ENCODE results near the gene CDHR3.

DNA sequence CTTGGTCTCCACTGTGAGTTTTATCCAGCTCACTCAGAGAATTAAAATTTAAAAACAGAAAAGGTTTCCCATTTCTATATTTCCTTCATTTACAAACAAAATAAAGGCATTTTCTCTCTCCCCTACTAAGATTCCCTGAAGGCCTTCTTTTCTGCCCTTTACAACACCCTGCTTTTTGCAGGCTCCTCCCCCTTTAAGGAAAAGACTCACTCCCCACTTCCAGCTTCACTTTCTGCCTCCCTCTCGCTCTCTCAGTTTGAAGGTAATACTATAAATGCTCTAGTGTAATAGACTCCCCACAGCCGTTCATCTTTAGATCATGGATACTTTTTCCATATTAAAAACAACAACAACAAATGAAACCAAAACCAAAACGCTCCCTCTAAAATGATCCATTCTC, 53.3 kb downstream of the CDHR3 start:
- TF ChIP-seq, protein P1, sequence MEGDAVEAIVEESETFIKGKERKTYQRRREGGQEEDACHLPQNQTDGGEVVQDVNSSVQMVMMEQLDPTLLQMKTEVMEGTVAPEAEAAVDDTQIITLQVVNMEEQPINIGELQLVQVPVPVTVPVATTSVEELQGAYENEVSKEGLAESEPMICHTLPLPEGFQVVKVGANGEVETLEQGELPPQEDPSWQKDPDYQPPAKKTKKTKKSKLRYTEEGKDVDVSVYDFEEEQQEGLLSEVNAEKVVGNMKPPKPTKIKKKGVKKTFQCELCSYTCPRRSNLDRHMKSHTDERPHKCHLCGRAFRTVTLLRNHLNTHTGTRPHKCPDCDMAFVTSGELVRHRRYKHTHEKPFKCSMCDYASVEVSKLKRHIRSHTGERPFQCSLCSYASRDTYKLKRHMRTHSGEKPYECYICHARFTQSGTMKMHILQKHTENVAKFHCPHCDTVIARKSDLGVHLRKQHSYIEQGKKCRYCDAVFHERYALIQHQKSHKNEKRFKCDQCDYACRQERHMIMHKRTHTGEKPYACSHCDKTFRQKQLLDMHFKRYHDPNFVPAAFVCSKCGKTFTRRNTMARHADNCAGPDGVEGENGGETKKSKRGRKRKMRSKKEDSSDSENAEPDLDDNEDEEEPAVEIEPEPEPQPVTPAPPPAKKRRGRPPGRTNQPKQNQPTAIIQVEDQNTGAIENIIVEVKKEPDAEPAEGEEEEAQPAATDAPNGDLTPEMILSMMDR (conservative IDR thresholded peaks at IDR 0.05 in 1 of 2, IDR thresholded peaks at IDR 0.05 in 1 of 2; ENCODE audit: low read depth in 1 of 2, low read length in 2 of 2), result no peak
- no peak for TF ChIP-seq EZH2 (IDR thresholded peaks at IDR 0.05; ENCODE audit: low read length, missing control alignments)

Measured in fibroblast of lung (primary cell).